ACHN (cell line): Measurements from ENCODE around the gene PTGFR.

Source experiments
- DNase-seq: peaks from one replicate; pipeline ENCODE4 v3.0.0-alpha.2; 2015
- in situ Hi-C: cut with HindIII; loops from 2 replicates; pipeline ENCODE4 v1.10.0; 2017; ENCODE audit warnings: low sequenced_read_pairs, low pct_ligation_motif_present, low pct_unique_long_range_greater_than_20kb

Gene PTGFR

DNA sequence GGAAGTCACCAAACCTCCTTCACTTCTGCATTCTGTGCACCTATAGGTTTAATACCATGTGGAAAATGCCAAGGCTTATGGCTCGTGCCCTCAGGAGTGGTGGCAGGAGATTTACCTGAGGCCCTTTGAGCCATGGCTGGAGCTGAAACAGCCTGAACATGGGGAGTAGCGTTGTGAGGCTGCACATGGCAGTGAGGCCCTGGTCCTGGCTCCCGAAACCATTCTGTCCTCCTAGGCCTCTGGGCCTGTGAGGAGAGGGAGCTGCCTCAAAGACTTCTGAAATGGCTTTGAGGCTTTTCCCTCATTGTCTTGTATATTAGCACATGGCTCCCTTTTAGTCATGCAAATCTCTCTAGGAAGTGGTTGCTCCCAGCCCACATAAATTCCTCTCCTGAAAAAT lies 20.6 kb downstream of the PTGFR start:
- no peak for DNase-seq
- in situ Hi-C loops = no loop called here

DNA sequence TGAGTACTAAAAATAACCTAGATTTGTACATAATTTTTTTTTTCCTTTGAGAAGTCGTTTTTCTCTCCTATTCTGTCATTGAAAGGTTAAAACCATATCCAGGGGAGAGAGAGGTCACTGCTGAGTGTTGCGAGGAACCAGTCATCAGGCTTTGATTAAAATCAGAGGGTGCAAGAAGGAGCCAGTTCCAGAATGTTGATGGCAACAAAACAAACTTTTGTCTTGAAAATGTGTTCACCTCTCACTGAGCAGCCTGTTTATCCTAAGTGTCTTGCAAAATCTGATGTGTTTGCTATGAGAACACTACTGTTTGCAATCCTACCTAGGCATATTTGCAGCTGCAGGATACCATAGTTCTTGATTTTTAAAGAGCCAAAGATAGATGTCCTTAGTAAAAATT lies 25.9 kb downstream of the PTGFR start:
- DNase-seq = no peak
- in situ Hi-C loops = no loop called here

DNA sequence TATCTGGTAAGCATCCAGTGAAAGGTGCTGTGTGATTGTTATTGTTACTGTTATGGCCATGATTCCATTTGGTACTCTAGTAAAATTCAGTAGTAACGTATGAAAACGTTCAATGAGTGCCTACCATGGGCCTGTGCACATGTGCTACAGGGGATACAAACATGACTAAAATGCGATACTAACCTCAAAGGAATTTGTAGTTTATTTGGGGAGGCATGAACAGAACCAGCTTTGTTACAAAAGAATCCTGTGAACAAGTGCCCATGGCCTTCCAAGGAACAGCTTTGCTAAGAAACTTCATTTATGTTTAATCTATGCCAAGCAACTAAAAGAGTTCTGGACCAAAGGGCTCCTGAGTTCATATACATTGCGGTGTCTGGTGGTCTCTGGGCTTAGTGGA lies 28.7 kb downstream of the PTGFR start:
- in situ Hi-C loops = no loop called here

DNA sequence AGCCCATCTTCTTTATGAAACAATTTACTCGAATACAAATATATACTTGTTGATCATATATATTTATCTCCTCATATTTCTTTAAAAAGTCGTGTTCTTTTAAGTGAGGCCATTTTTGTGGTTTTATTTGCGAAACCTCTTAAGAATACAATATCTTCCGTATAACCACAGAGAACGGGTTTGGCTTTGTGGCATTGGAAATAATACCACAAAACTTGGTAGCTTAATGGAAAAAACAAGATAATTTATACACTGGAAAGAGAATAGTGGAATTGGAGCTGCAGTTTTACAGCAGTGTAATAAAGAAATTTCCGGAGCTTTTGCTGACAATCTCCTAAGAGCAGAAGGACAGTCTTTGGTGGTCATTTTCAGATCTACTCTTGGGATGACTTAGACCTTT lies 29.4 kb downstream of the PTGFR start:
- in situ Hi-C loops = no loop called here
- DNase-seq = no peak

More for the DNA sequence above, 28.7 kb downstream of the PTGFR start:
- no peak for DNase-seq

DNA sequence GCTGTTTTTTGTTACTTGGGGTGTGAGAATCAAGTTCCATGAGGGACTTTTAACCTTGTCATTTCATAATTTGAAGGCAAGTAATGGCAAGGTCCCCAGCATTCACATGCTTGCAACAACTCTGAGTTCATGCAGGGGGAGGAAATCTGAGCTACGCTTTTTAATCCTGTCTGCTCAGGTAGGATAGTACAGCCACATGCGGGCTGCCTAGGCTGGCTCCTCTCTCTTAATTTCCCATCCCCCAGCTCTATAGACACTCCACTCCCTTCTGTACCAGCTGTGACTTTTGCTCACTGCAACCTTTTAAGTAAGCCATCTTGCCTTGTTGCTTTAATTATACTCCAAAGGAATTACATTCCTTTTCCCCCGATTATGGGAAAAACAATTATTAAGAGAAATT lies 30.1 kb downstream of the PTGFR start:
- DNase-seq = no peak
- in situ Hi-C loops = no loop called here

DNA sequence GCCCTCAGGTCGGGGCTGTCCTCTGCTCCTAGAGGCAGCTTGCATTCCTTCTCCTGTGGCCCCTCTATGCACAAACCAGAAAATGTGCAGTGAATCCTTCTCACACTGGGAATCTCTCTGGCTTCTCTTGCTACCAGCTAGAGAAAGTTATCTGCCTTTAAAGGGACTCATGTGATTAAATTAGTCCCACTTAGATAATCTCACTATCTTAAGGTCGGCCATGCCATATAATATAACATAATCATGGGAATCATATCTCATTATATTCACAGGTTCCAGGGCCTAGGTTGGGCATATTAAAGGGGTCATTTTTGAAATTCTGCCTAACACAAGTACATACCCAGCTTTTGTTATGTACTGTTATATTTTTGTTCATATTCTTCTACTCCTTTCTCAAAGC lies 31.4 kb downstream of the PTGFR start:
- in situ Hi-C loops = no loop called here
- no peak for DNase-seq

DNA sequence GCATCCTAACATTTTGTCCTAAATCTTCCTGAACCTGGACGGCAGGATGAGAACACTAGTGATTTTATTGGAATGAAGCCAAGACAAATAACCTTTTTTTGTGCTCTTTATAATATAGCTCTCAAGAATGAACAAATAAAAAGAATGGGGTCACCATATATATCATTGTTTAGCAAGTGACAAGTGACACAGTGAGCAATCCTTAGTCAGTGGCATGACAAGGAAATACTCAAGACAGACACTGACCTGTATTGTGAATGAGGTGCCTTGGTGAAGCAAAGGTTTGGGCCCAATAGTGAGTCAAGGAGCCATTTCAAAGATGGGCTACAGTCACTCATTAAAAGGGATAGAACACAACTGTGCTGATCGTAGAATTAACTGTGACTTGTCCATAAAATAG lies 35.7 kb downstream of the PTGFR start:
- in situ Hi-C loops = no loop called here
- DNase-seq = no peak

DNA sequence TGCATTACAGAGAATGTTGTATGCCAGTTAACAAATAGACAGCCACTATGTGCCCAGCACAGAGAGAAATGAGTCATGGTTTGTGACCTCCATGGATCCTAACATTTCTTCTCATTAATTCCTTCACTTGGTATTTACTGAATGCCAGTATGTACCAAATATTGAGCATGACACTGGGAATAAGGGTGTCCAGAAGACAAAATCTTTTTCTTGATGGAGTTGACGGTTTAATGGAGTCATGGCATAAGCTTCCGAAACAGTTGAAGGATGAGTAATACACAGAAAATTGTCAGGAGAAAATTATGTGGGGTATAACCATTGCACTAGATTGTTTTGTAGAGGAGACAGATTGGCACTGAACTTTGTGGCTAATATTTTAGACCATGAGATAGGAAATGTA lies 36.9 kb downstream of the PTGFR start:
- in situ Hi-C loops = no loop called here
- DNase-seq = no peak

DNA sequence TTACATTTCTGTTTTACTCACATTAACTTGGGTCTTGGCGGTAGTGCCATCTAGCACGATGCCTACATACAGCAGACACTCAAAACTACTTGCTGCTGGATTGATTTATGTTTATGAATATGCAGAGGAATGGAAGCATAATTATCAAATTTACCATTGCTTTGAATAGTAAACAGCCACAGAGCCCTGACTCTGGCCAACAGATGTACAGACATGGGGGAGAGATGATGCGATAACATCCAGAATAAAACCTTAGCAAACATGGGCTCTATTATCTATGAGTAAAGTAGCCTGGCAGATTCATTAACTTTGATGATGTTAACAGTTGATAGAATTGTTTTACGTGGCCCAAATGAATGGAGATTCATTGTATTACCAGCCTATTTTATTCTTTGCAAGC lies 42.8 kb downstream of the PTGFR start:
- in situ Hi-C loops = no loop called here
- DNase-seq = no peak

DNA sequence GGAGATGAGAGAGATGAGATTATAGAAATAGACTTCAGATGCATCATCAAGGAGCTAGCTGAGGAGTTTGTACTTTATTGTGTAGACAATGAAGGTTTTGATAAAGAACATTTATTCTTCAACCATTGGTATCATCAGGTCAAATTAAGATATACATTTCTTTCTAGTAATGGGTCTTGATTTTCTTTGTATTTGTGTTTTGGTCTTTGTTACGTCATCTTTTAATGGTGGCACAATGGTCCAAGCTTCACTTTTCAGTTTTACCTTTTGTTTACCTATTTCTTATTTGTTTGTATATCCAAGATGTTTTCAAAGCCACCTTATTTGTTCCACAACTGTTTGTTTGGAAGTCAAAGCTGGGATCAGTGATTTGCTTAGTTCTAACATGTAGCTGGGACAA lies 44.5 kb downstream of the PTGFR start:
- in situ Hi-C loops = no loop called here
- no peak for DNase-seq

DNA sequence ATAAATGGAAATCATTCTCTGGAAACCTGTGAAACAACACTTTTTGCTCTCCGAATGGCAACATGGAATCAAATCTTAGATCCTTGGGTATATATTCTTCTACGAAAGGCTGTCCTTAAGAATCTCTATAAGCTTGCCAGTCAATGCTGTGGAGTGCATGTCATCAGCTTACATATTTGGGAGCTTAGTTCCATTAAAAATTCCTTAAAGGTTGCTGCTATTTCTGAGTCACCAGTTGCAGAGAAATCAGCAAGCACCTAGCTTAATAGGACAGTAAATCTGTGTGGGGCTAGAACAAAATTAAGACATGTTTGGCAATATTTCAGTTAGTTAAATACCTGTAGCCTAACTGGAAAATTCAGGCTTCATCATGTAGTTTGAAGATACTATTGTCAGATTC lies 45.7 kb downstream of the PTGFR start:
- no peak for DNase-seq
- in situ Hi-C loops = no loop called here

DNA sequence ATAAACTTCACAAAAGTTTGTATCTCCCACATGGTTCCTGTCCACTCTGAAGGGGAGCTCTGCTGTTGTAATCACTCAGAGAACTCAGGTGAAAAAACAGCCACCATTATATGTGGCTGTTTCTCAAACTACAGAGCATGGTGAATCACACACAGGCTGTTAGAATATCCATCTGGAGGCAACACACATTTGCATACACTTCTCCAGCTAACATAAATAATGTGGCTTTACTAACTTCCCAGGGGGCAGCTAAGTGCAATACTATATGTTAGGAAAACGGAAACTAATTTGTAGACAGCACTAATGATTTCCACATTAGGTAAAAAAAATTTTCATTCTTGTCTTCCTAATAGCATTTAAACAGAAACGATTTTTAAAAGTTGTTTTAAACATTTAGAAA lies 49.3 kb downstream of the PTGFR start:
- DNase-seq = no peak
- in situ Hi-C loops = no loop called here

DNA sequence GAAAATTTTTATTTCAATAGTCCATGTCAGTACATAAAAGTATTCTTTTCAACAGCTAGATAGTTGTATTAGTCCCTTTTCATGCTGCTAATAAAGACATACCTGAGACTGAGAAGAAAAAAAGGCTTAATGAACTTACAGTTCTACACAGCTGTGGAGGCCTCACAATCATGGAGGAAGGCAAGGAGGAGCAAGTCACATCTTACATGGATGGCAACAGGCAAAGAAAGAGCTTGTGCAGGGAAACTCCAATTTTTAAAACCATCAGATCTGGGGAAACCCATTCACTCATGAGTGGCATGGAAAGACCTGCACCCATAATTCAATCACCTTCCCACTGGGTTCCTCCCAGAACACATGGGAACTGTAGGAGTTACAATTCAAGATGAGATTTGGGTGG lies 50.7 kb downstream of the PTGFR start:
- in situ Hi-C loops = no loop called here
- DNase-seq = no peak

DNA sequence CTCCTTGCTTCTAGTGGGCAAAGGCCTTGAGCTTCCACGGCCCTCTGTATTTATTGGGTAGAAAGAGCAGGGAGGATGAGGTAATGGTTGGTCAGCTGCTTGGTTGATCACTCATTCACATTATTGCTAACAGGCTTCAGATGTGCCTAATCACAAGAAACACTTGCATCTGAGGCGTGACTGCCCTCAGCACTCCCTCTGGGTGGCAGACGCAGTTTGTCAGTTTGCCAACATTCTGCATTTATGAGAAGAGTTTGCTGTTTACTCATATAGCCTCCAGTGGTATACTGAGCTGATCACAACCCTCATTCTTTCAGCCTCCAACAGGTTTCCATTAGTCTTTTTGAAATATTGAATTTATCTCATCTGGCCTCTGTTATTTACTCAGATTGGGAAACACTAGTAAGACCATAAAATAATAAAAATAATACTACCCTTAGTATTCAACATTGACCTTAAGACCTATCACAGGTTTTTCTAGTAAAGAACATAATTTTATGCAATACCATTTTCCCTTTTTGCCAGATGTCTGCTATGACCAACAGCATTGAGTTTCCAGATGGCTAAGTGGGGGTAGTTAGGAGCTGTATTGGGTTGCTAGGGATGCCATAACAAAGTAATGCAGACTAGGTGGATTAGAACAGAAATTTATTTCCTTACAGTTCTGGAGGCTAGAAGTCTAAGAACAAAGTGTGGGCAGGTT lies 53.3 kb downstream of the PTGFR start:
- in situ Hi-C loops = no loop called here
- DNase-seq = no peak

DNA sequence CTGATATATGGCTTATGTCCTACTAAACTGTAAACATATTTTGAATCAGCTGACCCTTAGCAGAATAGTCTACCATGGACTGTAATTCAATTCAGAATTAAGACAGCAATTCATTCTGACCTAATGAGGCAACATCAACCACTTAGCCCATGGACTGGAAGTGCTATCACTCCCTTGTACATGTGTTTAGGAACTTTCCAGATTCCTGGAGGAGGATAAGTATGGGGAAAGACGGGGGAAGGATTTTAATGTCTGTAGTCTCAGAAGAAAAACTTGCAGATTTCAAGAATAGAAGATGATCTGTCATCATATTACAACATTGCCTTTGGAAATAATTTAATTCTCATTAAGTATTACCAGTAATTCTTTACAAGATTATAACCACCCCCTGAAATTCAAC lies 56.3 kb downstream of the PTGFR start:
- in situ Hi-C loops = no loop called here
- DNase-seq = no peak

DNA sequence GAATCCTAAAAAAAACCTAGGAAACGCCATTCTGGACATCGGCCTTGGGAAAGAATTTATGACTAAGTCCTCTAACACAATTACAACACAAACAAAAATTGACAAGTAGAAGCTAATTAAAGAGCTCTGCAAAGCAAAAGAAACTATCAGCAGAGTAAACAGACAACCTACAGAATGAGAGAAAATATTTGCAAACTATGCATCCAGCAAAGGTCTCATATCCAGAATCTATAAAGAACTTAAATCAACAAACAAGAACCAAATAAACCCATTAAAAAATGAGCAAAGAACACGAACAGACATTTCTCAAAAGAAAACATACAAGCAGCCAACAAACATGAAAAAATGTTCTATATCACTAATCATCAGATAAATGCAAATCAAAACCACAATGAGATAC lies 58.6 kb downstream of the PTGFR start:
- in situ Hi-C loops = no loop called here
- DNase-seq = no peak

DNA sequence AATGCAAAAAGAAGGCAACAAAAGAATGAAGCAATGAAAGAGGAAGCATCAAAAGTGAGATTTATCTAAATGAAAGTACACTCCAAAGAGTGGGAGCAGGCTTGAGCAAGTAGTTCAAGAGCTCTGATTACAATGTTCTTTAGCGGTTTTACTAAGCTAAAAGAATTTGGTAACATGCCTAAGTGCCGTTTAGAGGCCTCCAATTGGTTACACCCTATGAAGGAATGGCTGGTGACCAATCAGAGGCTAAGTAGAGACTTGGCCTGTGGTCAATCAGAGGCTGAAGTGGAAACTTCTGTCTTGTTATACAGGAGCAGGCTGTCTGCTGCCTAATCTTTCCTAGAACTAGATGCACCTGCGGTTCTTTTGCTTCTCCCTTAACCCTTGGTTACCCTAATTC lies 59.1 kb downstream of the PTGFR start:
- no peak for DNase-seq
- in situ Hi-C loops = no loop called here

DNA sequence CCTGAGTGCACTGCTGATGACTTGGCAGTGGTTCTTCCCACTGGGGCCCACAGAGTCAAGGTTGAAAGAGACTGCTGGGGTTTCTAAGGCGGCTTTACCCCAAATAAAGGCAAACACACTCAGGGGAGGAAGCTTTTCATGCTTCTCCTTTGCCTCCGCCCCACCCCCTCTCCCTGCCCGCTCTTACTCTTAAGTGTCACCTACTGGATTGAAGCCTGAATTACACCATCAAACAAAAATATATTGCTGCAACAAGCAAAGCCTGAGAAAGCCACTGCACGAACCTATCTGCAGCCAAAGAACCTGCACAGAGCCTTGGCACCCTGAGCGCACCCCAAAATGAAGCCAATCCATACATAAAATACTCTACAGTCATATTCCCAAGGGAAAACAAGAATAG lies 63.1 kb downstream of the PTGFR start:
- no peak for DNase-seq
- in situ Hi-C loops = no loop called here

DNA sequence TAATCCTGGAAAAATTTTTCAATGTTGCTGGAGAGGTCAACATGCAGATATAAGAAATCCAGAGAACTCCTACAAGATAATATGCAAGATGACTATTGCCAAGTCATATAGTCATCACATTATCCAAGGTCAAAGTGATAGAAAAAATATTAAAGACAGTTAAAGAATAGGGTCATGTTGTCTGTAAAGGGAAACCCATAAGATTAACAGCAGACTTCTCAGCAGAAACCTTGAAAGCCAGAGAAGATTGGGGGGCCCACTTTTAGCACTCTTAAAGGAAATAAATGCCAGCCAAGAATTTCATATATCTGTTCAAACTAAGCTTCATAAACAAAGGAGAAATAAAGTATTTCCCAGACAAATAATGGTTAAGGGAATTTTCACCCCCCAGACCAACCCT lies 64.1 kb downstream of the PTGFR start:
- no peak for DNase-seq
- in situ Hi-C loops = no loop called here

DNA sequence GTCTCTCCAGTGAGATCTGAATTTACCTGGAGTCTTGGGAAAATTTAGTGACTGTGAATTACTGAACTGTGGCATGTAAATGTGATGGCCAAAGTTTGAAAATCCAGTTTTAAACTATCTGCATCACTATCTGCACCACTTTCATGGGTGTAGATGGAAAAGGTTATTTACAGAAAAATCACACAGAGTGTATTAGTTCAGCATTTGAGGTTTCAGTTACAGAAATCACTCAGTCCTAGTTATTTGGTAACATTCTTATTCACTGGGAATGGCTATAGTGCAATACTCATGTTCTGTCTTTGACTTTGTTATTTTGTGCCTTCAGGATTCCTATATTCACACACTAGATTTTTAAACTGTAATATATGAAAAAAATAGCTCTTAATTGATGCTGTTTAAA lies 68.9 kb downstream of the PTGFR start:
- DNase-seq = no peak

DNA sequence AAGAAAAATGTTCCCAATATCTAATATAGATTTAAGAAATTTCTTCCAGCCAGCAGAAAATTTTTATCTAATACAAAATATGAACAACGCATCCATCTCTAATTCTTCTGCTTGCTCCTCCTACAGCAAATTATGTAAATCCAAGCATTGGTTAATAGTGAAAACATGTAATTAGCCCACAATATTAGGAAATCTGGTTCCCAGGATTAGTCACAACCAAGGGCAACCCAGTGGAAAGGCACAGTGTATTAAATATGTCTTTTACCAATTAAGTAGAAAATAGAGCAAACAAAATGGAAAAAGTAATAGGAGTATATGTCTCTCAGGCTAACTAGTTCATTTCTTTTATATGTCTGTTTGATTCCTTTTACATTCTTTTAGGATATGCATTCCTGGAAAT lies 70.0 kb downstream of the PTGFR start:
- in situ Hi-C loops = no loop called here
- no peak for DNase-seq

More for the DNA sequence above, 68.9 kb downstream of the PTGFR start:
- in situ Hi-C loops = no loop called here
